HG03196 (cell line): Measurements from ENCODE around the gene ECHDC1.
"Not testable (repeated sequence)": the region's sequence is repeated elsewhere in the genome, so short reads cannot be mapped to it uniquely, and the experiment has no call there.

Source experiments
- ATAC-seq: cut with Tn5 transposase; IDR thresholded peaks from one replicate; pipeline ENCODE4 v1.9.1; 2021; ENCODE audit not compliant: unreplicated experiment

The ECHDC1 gene

GRCh38 chr6:127342946-127343808 is at the start of gene ECHDC1:
ECHDC1 (minus strand) TSS chr6:127343609; CDS start chr6:127331028, 12,581 bp downstream.
- peak; percentile 66 for ATAC-seq

GRCh38 chr6:127392301-127392700 is 48.9 kb upstream of the ECHDC1 start:
- no peak for ATAC-seq

- no peak for ATAC-seq
Measured at GRCh38 chr6:127391094-127391953, 47.9 kb upstream of the ECHDC1 start.

DNA sequence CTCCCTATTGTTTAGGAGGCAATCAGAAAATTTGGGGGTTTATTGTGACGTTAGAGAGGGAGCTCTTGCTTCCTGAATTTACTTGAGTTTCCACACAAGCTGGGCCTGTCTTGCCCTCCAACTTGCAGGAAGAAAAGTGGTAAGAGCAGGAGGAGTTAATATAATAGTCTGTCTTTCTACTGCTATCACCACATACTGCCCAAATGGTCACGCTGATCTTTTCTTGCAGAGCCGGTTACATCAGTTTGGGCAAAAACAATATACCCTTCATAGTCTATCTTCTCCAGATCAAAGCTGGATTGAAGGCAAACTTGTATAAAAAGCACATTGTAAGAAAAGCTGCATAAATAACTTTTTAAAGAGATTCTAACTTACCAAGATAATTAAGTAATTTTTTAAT is 46.3 kb upstream of the ECHDC1 start:
- no peak for ATAC-seq

GRCh38 chr6:127385668-127386430 is 42.4 kb upstream of the ECHDC1 start:
- ATAC-seq = no peak

DNA sequence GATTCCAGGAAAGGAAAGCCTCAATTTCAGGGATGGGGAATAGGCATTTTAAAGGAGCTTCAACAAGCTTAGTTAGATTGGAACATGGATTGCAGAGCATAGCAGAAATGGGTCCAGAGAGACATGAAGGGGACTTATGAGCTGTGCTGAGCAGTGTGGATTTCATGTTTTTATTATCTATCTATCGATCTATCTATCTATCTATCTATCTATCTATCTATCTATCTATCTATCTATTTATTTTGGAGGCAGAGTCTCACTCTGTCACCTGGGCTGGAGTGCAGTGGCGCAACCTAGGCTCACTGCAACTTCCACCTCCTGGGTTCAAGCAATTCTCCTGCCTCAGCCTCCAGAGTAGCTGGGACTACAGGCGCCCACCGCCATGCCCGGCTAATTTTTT is 41.4 kb upstream of the ECHDC1 start:
- ATAC-seq = not testable (repeated sequence)

DNA sequence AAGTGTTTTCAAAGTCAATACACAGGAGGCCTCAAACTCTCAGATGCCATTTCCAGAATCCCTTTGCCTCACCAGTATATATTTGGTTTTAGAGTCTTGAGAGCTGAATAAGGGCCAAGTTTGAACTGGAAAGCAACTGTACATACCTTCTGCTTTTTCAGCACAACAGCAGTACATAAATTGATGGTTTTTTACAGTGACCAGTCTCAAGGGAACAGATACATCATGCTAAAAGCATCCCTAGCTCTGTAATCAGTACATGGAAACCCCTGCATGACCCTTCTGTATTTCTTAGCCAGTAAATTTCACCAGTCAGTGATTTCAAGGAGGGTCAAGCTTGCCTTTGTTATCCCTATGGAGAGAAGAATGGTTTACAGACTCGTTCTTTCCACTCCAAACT is 40.6 kb upstream of the ECHDC1 start:
- ATAC-seq = no peak

DNA sequence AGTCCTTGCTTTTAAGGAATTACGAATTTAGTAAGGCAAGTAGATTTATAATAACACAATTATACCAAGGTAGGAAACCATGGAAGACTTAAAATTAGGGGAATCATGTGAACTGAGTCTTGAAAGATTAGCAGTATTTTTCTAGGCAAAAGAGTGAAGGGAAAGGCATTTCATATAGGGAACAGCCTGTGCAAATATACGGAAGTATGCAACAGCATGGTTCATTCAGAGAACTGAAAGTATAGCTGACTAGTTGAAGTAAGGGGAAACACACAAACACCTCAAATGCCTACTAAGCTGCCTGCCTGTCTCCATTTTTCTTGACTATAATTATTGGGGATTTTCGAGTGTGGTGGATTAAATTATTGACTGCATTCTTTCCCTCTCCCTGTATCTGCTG is 39.0 kb upstream of the ECHDC1 start:
- no peak for ATAC-seq

- ATAC-seq = no peak
Measured at GRCh38 chr6:127381384-127381783, 38.0 kb upstream of the ECHDC1 start.

GRCh38 chr6:127376685-127377084 is 33.3 kb upstream of the ECHDC1 start:
- no peak for ATAC-seq

DNA sequence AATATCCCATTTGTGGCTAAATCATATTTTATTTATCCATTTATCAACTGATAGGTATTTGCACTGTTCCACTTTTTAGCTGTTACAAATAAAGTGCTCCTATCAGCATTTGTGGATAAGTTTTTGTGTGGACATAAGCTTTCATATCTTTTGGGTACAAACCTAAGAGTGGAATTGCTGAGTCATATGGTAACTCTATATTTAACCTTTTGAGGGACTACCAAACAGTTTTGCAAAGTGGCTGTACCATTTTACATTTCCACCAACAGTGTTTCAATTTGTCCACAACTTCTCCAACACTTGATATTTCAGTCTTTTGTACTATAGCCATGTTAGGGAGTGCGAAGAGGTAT is 23.6 kb upstream of the ECHDC1 start:
- no peak for ATAC-seq

GRCh38 chr6:127366282-127367022 is 23.0 kb upstream of the ECHDC1 start:
- ATAC-seq = no peak

- no peak for ATAC-seq
Measured at GRCh38 chr6:127365874-127366273, 22.5 kb upstream of the ECHDC1 start.

DNA sequence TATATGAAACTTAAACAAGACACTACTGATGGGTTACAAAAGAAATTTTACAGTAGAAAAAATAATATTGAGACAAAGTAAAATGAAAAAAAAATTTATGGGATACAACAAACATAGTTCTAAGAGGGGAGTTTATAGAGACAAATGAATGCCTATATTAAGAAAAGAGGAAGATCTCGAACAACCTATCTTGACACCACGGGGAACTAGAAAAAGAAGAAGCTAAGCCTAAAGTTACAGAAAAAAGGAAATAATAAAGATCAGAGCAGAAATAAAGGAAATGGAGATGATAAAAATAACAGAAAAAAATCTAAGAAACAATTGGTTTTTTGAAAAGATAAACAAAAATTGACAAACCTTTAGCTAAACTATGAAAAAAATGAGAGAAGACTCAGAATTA is 9.1 kb upstream of the ECHDC1 start:
- ATAC-seq = no peak

DNA sequence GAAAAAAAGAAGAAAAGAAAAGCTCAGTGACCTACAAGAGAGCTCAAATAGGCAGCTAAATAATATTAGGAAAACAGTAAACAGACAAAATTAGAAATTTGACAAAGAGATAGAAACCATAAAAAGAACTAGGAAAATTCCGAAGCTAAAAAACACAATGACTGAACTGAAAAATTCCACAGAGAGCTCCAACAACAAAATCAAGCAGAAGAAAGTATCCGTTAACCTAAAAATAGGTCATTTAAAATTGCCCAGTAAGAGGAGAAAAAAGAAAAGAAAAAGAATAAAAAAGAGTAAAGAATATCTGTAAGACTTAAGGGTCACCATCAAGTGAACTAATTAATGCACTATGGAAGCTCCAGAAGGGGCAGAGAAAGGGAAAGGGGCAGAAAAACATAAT is 6.6 kb upstream of the ECHDC1 start:
- ATAC-seq = no peak

DNA sequence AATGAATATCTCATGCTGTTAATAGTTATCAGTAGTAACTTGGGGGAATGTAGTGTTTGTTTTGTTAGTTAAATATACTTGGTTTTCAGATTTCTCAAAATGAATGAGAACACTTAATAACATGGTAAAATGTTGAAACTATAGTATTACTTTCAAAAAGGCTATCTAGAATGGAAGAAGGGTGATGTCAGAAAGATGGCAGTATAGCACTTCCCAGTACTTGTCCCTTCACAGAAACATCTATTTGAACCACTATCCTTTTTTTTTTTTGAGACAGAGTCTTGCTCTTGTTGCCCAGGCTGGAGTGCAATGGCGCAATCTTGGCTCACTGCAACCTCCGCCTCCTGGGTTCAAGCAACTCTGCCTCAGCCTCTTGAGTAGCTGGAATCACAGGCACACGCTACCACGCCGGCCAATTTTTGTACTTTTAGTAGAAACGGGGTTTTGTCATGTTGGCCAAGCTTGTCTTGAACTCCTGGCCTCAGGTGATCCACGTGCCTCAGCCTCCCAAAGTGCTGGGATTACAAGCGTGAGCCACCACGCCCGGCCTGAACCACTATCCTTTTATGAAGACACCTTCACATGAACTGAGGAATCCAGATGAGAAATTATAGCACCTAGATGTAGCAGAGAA is 4.7 kb upstream of the ECHDC1 start:
- ATAC-seq = no peak

- ATAC-seq = no peak
Measured at GRCh38 chr6:127347178-127347577, 3.8 kb upstream of the ECHDC1 start.

- no peak for ATAC-seq
Measured at GRCh38 chr6:127345521-127345920, 2.1 kb upstream of the ECHDC1 start.

DNA sequence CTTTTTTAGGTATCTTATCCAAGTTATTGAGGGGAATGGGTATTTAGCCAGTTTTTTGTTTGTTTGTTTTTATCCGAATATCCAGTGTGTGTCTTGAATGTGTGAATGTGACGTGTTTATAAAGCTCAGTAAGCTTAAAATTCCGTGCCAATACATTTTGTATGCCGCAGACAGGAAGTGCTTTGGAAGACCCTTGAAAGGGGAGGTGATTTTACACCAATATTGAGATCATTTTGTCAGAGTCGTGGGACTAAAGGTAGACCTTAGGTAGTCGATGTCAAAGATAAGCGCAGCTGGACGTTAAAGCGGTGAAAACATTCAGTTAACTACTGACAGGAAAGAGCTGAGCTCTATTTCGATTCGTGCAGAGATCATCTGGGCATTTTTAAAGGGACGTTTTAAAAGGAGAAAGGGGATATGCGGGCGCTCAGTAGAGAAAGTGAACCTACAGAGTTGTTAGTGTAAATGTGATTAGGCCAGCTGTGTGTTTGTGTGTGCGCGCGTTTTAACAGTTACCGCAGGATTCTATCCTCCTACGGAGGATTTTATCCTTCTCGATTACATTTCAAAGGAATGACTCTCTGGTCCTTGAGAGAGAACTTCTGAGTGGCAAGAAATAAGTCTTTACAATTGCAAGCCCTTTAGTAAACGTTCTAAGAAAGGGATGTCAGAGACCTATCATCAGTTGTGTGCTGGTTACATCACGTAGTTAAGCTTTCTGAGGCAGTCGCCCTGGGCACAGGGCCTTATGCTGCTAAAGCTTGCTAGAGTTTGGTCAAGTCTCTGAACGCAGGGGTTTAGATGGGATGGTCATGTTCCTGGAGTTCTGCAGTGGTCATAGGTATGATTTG is 625 bp upstream of the ECHDC1 start:
- ATAC-seq = no peak
